Activated CD8-positive, alpha-beta T cell treated with anti-CD3 and anti-CD28 coated beads for 36 hours (primary cell): ENCODE results near the gene SPART. TPM values are rescaled to one million over a fixed set of nuclear protein-coding genes. Genes with fewer than 3 reads are reported as not detected.
A peak's percentile ranks its signal among the peaks of the same experiment; 100 is the strongest.

Experiments
- ATAC-seq: fragments of 200-7000 bp; cut with Tn5 transposase; one replicate; pipeline ENCODE4 v1.10.0; 2021; ENCODE audit warnings: mild to moderate bottlenecking, moderate library complexity
- CTCF ChIA-PET: fragments of 350-600 bp; sonication (Branson Sonifier 250); formaldehyde crosslinking; loops from one replicate; lab custom pipeline; 2021; ENCODE audit warnings: antibody characterized with exemption; lab: Charles Lee
- POLR2A ChIA-PET: fragments of 350-600 bp; sonication (Branson Sonifier 250); formaldehyde crosslinking; loops from one replicate; lab custom pipeline; 2021; ENCODE audit warnings: antibody characterized with exemption; lab: Charles Lee
- DNase-seq: peaks from one replicate; pipeline ENCODE4 v3.0.0-alpha.2; 2020
- H3K27ac Mint-ChIP-seq: one replicate; pipeline ENCODE4 v1.8.0; 2021; ENCODE audit warnings: mild to moderate bottlenecking, mixed read lengths
- H3K27me3 Mint-ChIP-seq: one replicate; pipeline ENCODE4 v1.8.0; 2021; ENCODE audit warnings: mixed read lengths
- H3K36me3 Mint-ChIP-seq: one replicate; pipeline ENCODE4 v1.8.0; 2021; ENCODE audit warnings: low read depth, mixed read lengths
- H3K4me1 Mint-ChIP-seq: one replicate; pipeline ENCODE4 v1.8.0; 2021; ENCODE audit warnings: low read depth, mixed read lengths
- H3K4me3 Mint-ChIP-seq: one replicate; pipeline ENCODE4 v1.8.0; 2021; ENCODE audit warnings: mild to moderate bottlenecking, moderate library complexity, mixed read lengths
- H3K9me3 Mint-ChIP-seq: one replicate; pipeline ENCODE4 v1.8.0; 2021; ENCODE audit warnings: mixed read lengths
- intact Hi-C: fragments of 100-400 bp; cut with micrococcal nuclease; formaldehyde crosslinking; loops from one replicate; pipeline ENCODE4 v1.10.0; 2022
- total RNA-seq, 2 experiments: library from RNA; stranded (reverse); gene quantifications; one replicate each; pipeline ENCODE4 v1.2.3, GENCODE V29; 2021
- TF ChIP-seq, protein P1 (sequence below): fragments of 200-600 bp; IDR thresholded peaks from one replicate; pipeline ENCODE4 v1.8.0; 2022; ENCODE audit warnings: antibody characterized with exemption, mild to moderate bottlenecking

Gene SPART
- total RNA-seq, 2 experiments from 2014 or later, result 16.0 to 16.4 TPM

DNA sequence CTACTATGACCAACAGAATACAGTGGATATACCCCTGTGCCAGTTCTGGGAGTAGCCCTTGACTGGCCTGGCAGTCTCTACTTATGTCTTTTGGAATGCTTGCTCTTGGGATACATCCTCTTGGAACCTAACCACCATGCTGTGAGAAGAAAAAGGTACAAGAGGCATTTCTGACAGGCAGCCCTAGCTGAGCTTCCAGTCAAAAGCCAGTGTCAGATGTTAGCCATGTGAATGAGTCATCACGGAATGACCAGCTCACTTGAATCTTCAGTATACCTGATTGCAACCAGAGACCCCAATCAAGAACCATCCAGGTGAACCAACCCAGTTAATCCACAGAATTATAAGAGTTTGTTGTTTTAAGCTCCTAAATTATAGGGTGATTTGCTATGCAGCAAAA, 52.7 kb downstream of the SPART start:
- ChIA-PET CTCF (interaction anchor here (1.9 kb wide), 1 partner anchor 11 kb away, joined by 6 read pairs; no protein-coding TSS in a partner anchor), POLR2A (no interaction called here)
- DNase-seq, result no peak
- Mint-ChIP-seq H3K36me3 (no peaks in the 10 kb centered on the region), H3K4me1 (peaks cover 8% of the 10 kb centered on the region), H3K27me3 (peaks cover 31% of the 10 kb centered on the region), H3K9me3 (peaks cover 2% of the 10 kb centered on the region), H3K4me3 (no peak overlapping the region), H3K27ac (no peak overlapping the region)
- intact Hi-C loops, result no loop called here
- no peak for ATAC-seq
- TF ChIP-seq, protein P1, sequence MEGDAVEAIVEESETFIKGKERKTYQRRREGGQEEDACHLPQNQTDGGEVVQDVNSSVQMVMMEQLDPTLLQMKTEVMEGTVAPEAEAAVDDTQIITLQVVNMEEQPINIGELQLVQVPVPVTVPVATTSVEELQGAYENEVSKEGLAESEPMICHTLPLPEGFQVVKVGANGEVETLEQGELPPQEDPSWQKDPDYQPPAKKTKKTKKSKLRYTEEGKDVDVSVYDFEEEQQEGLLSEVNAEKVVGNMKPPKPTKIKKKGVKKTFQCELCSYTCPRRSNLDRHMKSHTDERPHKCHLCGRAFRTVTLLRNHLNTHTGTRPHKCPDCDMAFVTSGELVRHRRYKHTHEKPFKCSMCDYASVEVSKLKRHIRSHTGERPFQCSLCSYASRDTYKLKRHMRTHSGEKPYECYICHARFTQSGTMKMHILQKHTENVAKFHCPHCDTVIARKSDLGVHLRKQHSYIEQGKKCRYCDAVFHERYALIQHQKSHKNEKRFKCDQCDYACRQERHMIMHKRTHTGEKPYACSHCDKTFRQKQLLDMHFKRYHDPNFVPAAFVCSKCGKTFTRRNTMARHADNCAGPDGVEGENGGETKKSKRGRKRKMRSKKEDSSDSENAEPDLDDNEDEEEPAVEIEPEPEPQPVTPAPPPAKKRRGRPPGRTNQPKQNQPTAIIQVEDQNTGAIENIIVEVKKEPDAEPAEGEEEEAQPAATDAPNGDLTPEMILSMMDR, result no peak

DNA sequence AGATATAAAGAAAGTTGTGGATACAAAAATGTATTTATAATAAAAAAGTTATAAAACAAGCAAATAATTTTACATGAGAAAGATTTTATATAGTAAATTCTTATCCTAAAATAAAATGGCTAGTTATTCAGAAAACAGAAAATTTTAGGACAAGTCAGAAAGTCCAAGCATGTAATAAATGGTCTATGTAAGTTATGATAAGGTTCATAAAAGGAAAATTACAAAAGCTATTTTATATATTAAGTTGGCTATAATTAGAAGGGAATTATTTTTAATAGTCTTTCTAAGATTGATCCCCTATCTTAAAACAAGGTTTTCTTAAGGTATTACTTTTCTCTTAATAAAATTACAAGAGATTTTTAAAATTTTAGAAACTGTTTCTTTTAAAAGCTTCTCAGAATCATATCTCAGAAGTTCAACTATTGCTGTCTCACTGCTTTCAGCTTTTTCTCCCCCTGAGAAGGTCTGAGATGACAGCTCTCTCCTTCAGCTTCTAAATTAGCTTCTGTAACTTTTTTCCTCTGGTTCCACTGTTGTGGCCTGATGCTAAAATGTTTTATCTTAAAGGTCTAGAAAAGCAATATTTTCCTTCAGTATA, 57.3 kb downstream of the SPART start:
- no peak for ATAC-seq
- H3K4me1 Mint-ChIP-seq, result no peaks in the 10 kb centered on the region
- CTCF ChIA-PET, result no interaction called here
- POLR2A ChIA-PET, result no interaction called here
- peaks cover 15% of the 10 kb centered on the region for H3K27me3 Mint-ChIP-seq
- peaks cover 2% of the 10 kb centered on the region for H3K9me3 Mint-ChIP-seq
- no peak for DNase-seq
- intact Hi-C loops, result no loop called here
- no peaks in the 10 kb centered on the region for H3K36me3 Mint-ChIP-seq
- H3K4me3 Mint-ChIP-seq, result no peak overlapping the region
- TF ChIP-seq, protein P1, result no peak
- no peak overlapping the region for H3K27ac Mint-ChIP-seq

DNA sequence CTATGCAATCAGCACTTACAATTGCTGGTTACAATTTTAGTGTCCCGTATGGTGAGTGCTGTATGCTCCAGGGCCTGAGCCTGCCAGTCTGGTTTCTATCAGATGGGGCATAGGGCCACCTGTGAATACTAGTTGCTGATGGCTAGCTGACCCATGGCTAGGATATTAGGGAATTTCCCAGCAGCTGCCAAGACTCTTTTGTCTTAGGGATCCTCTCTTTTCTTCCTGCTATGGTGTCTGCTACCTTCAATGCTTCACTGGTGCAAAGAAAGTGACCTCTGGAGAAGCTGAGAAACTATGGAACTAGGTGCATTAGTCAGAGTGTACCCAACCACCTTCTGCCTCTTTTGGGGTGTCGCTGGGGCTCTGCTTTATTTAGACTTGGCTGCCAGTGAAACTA, 60.2 kb downstream of the SPART start:
- peaks cover 2% of the 10 kb centered on the region for H3K9me3 Mint-ChIP-seq
- no peak overlapping the region for H3K4me3 Mint-ChIP-seq
- H3K27me3 Mint-ChIP-seq, result peaks cover 17% of the 10 kb centered on the region
- intact Hi-C loops, result no loop called here
- TF ChIP-seq, protein P1, result no peak
- no peaks in the 10 kb centered on the region for H3K4me1 Mint-ChIP-seq
- H3K36me3 Mint-ChIP-seq, result no peaks in the 10 kb centered on the region
- POLR2A ChIA-PET, result no interaction called here
- CTCF ChIA-PET, result no interaction called here
- ATAC-seq (no peak), DNase-seq (no peak)
- no peak overlapping the region for H3K27ac Mint-ChIP-seq

DNA sequence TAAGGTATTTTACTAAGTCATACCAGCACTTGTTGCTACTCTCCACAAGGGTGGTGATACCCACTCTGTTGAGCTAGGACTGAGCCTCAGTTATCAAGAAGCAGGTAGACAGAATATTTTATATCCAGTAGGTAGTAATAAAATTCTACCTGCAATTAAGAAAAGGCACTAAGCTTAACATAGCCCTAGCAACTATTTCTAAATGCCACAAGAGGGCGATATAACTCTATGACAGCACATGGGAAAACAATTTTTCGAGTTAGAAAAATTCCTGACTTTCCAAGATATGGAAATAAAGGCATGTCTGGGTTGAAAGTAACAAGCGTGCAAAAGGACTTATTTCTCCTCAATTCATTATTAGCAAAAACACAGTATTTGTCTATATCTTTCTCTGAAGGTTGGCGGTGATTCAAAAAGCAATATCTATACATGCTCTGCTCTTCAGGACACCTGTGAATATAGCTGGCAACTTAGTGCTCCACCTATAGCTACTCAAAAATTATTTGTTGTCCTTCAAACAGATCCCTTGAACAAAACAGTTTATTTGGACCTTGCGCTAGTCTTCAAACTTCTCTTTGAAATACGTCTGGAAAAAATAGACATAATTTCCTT, 63.3 kb downstream of the SPART start:
- Mint-ChIP-seq H3K27ac (no peak overlapping the region), H3K4me1 (no peaks in the 10 kb centered on the region), H3K9me3 (no peaks in the 10 kb centered on the region), H3K4me3 (no peak overlapping the region), H3K27me3 (peaks cover 11% of the 10 kb centered on the region), H3K36me3 (no peaks in the 10 kb centered on the region)
- intact Hi-C loops, result no loop called here
- ChIA-PET CTCF (interaction anchor here (0.5 to 3.9 kb wide), 24 partner anchors 8 to 456 kb away, joined by 3 to 27 read pairs (median 4); partner anchors contain the start of gene CCDC169), POLR2A (no interaction called here)
- TF ChIP-seq, protein P1, result peak; percentile 81
- ATAC-seq, result no peak
- DNase-seq, result no peak
